Transverse colon (tissue), 4 donors: ENCODE measurements around the gene ADGRB3. TPM values are rescaled to one million over a fixed set of nuclear protein-coding genes. Genes with fewer than 3 reads are reported as not detected.
"Not testable (repeated sequence)": the region's sequence is repeated elsewhere in the genome, so short reads cannot be mapped to it uniquely, and the experiment has no call there.

ENCODE experiments used
- DNase-seq: peaks from one replicate; pipeline ENCODE4 v3.0.0-alpha.2; 2019
- H3K27ac ChIP-seq, 4 donors: fragments of 200-600 bp; sonication (generic); 2 replicates each; pipeline ENCODE4 v1.5.1; 2016 to 2018; ENCODE audit warnings: inconsistent platforms in 4 of 4
- H3K27me3 ChIP-seq: fragments of 200-600 bp; sonication (generic); 2 replicates; pipeline ENCODE4 v1.5.1; 2017; ENCODE audit warnings: inconsistent platforms
- H3K36me3 ChIP-seq, 4 donors: fragments of 200-600 bp; sonication (generic); 2 replicates each; pipeline ENCODE4 v1.5.1; 2017 to 2019; ENCODE audit warnings: inconsistent platforms in 4 of 4
- H3K4me1 ChIP-seq, 4 donors: fragments of 200-600 bp; sonication (generic); 2 replicates each; pipeline ENCODE4 v1.5.1; 2017 to 2020; ENCODE audit warnings: inconsistent platforms in 4 of 4
- H3K4me3 ChIP-seq, 4 donors: fragments of 200-600 bp; sonication (generic); 1 replicate in 1 of 4; 2 replicates in 3 of 4; pipeline versions ENCODE4 v1.5.1 to v1.6.1; 2017 to 2019; ENCODE audit warnings: inconsistent platforms in 4 of 4
- H3K9me3 ChIP-seq, 2 donors: fragments of 200-600 bp; sonication (generic); 2 replicates each; pipeline ENCODE4 v1.5.1; 2017 to 2019; ENCODE audit warnings: inconsistent platforms in 2 of 2
- EP300 ChIP-seq: sonication (generic); formaldehyde crosslinking; IDR thresholded peaks from one replicate; pipeline ENCODE4 v1.6.1; 2017; ENCODE audit warnings: antibody characterized with exemption, low read depth
- POLR2A ChIP-seq: fragments of 450-650 bp; IDR thresholded peaks from one replicate; pipeline ENCODE4 v1.6.1; 2016; ENCODE audit warnings: antibody characterized with exemption, mild to moderate bottlenecking, moderate library complexity
- POLR2AphosphoS5 ChIP-seq, 3 donors: sonication (generic); formaldehyde crosslinking; IDR thresholded peaks; one replicate each; pipeline ENCODE4 v1.6.1; 2016; ENCODE audit warnings: antibody characterized with exemption in 3 of 3
- WGBS, 2 donors: methylation state at CpG; one replicate each; pipeline ENCODE4 v1.1.5; 2018; ENCODE audit warnings: low coverage in 1 of 2; 5-methylcytosine and 5-hydroxymethylcytosine counted together
- in situ Hi-C, 4 donors: fragments of 200-750 bp; cut with MboI; loops; one replicate each; pipeline versions ENCODE4 v1.15.0 to v1.15.1; 2017; ENCODE audit warnings: low sequenced_read_pairs in 3 of 4, low pct_ligation_motif_present in 1 of 4, low pct_unique_long_range_greater_than_20kb in 1 of 4
- intact Hi-C: fragments of 100-400 bp; cut with DNase I; formaldehyde crosslinking; loops from one replicate; pipeline ENCODE4 v1.15.1; 2023; ENCODE audit warnings: low total_unique reads
- total RNA-seq, 4 donors: library from RNA; depleted of rRNA; stranded (reverse); fragments of >200 nt; gene quantifications; one replicate each; pipeline ENCODE4 v1.1.0, GENCODE V29; 2016
- TF ChIP-seq, protein P1 (sequence below), 5 experiments: fragments of 200-600 bp in 3 of 5; fragments of 450-650 bp in 2 of 5; sonication (generic) in 3 of 5; IDR thresholded peaks; 1 replicate in 2 of 5; 2 replicates in 3 of 5; pipeline ENCODE4 v1.5.1; 2016 to 2017; ENCODE audit warnings: antibody characterized with exemption in 5 of 5, inconsistent platforms in 3 of 5, mild to moderate bottlenecking in 2 of 5, moderate library complexity in 1 of 5

The ADGRB3 gene
- total RNA-seq, 4 donors from 2014 or later, result 0.37 to 20.5 (median 2.2) TPM

DNA sequence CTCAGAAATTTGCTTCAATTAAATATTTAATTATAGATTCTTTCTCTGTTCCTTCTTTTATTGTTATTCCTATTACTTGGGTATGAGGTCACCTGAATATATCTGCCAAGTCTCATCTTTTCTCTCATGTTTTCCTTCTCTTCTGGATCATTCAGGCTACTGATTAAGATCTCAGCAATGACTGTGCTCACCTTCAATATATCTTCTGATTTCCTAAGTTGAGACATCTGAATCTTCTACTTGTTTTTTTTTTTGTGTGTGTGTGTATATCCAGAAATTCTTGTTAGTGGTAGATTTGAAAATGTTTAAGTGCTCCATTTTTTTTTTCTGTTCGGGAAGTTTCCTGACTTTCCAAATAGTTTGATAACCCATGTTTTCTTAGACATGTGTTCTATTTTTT lies 108.0 kb downstream of the ADGRB3 start:
- H3K36me3 ChIP-seq, result no peaks in the 10 kb centered on the region
- 70 to 81% methylated on average over 1 of the region's 1 CpG for WGBS, 2 donors
- no peak overlapping the region for H3K27ac ChIP-seq
- H3K9me3 ChIP-seq, result no peaks in the 10 kb centered on the region
- intact Hi-C loops, result no loop called here
- no peak for TF ChIP-seq POLR2A
- no peak for TF ChIP-seq EP300
- no peak for TF ChIP-seq POLR2AphosphoS5 (IDR thresholded peaks at IDR 0.05)
- TF ChIP-seq, protein P1, sequence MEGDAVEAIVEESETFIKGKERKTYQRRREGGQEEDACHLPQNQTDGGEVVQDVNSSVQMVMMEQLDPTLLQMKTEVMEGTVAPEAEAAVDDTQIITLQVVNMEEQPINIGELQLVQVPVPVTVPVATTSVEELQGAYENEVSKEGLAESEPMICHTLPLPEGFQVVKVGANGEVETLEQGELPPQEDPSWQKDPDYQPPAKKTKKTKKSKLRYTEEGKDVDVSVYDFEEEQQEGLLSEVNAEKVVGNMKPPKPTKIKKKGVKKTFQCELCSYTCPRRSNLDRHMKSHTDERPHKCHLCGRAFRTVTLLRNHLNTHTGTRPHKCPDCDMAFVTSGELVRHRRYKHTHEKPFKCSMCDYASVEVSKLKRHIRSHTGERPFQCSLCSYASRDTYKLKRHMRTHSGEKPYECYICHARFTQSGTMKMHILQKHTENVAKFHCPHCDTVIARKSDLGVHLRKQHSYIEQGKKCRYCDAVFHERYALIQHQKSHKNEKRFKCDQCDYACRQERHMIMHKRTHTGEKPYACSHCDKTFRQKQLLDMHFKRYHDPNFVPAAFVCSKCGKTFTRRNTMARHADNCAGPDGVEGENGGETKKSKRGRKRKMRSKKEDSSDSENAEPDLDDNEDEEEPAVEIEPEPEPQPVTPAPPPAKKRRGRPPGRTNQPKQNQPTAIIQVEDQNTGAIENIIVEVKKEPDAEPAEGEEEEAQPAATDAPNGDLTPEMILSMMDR (IDR thresholded peaks at IDR 0.05), result no peak
- no peak for DNase-seq
- H3K4me1 ChIP-seq, result no peaks in the 10 kb centered on the region
- H3K27me3 ChIP-seq, result no peaks in the 10 kb centered on the region
- in situ Hi-C loops, result no loop called here
- H3K4me3 ChIP-seq, result no peak overlapping the region

DNA sequence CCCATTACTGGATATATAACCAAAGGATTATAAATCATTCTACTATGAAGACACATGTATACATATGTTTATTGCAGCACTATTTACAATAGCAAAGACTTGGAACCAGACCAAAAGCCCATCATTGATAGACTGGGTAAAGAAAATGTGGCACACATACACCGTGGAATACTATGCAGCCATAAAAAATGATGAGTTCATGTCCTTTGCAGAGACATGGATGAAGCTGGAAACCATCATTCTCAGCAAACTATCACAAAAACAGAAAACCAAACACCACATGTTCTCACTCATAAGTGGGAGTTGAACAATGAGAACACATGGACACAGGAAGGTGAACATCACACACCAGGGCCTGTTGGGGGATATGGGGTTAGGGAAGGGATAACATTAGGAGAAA lies 109.3 kb downstream of the ADGRB3 start:
- H3K36me3 ChIP-seq, intact Hi-C loops, in situ Hi-C loops, DNase-seq, H3K27me3 ChIP-seq, H3K4me1 ChIP-seq, H3K27ac ChIP-seq, H3K9me3 ChIP-seq, H3K4me3 ChIP-seq: not testable (repeated sequence)
- 55 to 75% methylated on average over 1 of the region's 1 CpG for WGBS, 2 donors

DNA sequence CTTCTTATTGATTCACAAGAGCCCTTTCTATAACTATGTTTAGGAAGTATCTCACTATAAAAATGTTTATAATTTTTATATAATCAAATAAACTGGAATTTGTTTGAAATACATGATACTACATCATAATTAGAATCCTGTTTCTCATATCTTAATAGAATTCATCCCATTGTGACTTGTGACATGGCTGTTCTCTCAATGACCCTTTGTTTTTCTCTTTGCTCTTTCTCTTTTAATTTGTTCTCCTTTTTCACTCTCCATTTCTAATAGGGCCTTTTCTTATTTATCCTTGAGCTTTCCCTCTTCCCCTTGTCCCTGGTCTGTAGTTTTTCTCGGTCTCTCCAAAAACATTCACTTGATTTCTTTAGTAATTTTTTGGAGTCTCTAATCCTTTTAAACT lies 111.3 kb downstream of the ADGRB3 start:
- no peak overlapping the region for H3K27ac ChIP-seq
- no peaks in the 10 kb centered on the region for H3K36me3 ChIP-seq
- TF ChIP-seq POLR2AphosphoS5 (IDR thresholded peaks at IDR 0.05) (no peak), POLR2A (no peak), EP300 (no peak)
- TF ChIP-seq, protein P1 (IDR thresholded peaks at IDR 0.05), result no peak
- intact Hi-C loops, result no loop called here
- H3K4me1 ChIP-seq, result no peaks in the 10 kb centered on the region
- 86 to 100% methylated on average over 1 of the region's 1 CpG for WGBS, 2 donors
- H3K4me3 ChIP-seq, result no peak overlapping the region
- in situ Hi-C loops, result no loop called here
- H3K27me3 ChIP-seq, result no peaks in the 10 kb centered on the region
- no peaks in the 10 kb centered on the region for H3K9me3 ChIP-seq
- no peak for DNase-seq

DNA sequence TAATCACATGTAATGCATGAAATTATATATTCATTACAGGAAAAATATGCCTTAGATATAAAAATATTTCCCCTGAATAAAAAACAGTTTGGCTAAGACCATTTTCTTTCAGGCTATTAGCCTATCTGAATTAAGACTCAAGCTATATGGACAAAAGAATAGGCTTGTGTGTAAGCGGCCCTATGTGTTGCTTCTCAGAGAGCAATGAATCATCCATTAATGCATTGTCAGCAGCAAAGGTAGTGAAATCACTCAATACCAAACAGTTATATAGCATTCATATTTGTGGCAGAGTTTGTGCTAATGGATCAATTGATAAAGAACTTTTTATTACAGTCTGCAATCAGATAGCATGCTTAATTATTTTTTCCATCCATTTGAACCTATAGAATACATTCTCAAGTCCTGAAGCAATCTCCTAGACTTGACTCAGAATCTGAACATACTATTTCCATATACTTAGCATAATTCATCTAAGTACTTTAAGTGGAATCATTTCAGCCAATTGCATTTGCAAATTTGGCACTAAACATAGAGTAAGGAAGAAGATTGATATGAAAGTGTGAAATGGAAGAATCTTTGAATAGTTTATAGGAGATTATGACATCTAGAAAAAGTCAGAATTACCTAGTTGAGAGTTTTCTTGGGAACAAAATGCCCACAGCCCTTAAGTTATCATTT lies 112.2 kb downstream of the ADGRB3 start:
- H3K4me3 ChIP-seq, result no peak overlapping the region
- H3K27ac ChIP-seq, result no peak overlapping the region
- no peaks in the 10 kb centered on the region for H3K9me3 ChIP-seq
- in situ Hi-C loops, result no loop called here
- DNase-seq, result no peak
- no peaks in the 10 kb centered on the region for H3K4me1 ChIP-seq
- no peaks in the 10 kb centered on the region for H3K27me3 ChIP-seq
- 67 to 88% methylated on average over 1 of the region's 1 CpG for WGBS, 2 donors
- TF ChIP-seq POLR2AphosphoS5 (IDR thresholded peaks at IDR 0.05), result no peak
- TF ChIP-seq POLR2A, result no peak
- TF ChIP-seq, protein P1 (IDR thresholded peaks at IDR 0.05), result no peak
- no peak for TF ChIP-seq EP300
- no peaks in the 10 kb centered on the region for H3K36me3 ChIP-seq
- intact Hi-C loops, result no loop called here

DNA sequence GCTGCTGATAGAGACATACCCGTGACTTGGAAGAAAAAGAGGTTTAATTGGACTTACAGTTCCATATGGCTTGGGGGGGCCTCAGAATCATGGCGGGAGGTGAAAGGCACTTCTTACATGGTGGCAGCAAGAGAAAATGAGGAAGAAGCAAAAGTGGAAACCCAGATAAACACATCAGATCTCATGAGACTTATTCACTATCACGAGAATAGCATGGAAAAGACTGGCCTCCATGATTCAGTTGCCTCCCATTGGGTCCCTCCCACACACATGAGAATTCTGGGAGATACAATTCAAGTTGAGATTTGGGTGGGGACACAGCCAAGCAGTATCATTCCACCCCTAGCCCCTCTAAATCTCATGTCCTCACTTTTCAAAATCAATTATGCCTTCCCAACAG lies 112.8 kb downstream of the ADGRB3 start:
- DNase-seq, intact Hi-C loops, H3K4me3 ChIP-seq, H3K27me3 ChIP-seq, in situ Hi-C loops, H3K36me3 ChIP-seq, H3K27ac ChIP-seq, H3K9me3 ChIP-seq, H3K4me1 ChIP-seq: not testable (repeated sequence)
- WGBS, 2 donors, result 79 to 85% methylated on average over 3 of the region's 3 CpGs
